Measurements from ENCODE around the gene ANKRD24.

GRCh38 chr19:4266253-4267000 lies 83.9 kb downstream of the ANKRD24 start:
- TF ChIP-seq BCL3 (CRISPR knock-in tag; IDR thresholded peaks at IDR 0.05) (no peak), NFATC3 (CRISPR knock-in tag; IDR thresholded peaks at IDR 0.05) (no peak), SP2 (CRISPR knock-in tag; IDR thresholded peaks at IDR 0.05) (no peak), POLR2A (IDR thresholded peaks at IDR 0.05; ENCODE audit: insufficient read depth in 1 of 2, low read depth in 2 of 2, low read length in 2 of 2) (no peak), ATF3 (CRISPR knock-in tag; IDR thresholded peaks at IDR 0.05) (no peak), POLR2AphosphoS5 (IDR thresholded peaks at IDR 0.05; ENCODE audit: low read depth, low read length) (no peak), TAF15 (IDR thresholded peaks at IDR 0.05; ENCODE audit: low read depth, low read length, poor library complexity, severe bottlenecking) (no peak), EED (CRISPR knock-in tag; IDR thresholded peaks at IDR 0.05) (no peak), EP300 (IDR thresholded peaks at IDR 0.05; ENCODE audit: low read depth in 2 of 2, low read length in 2 of 2) (no peak), EP300 (CRISPR knock-in tag; IDR thresholded peaks at IDR 0.05; ENCODE audit: borderline replicate concordance) (no peak), CHD2 (IDR thresholded peaks at IDR 0.05; ENCODE audit: low read depth, low read length) (no peak), MTA3 (CRISPR knock-in tag; IDR thresholded peaks at IDR 0.05) (no peak), FOXJ3 (CRISPR knock-in tag; IDR thresholded peaks at IDR 0.05; ENCODE audit: borderline replicate concordance) (no peak), ZNF788 (CRISPR knock-in tag; IDR thresholded peaks at IDR 0.05; ENCODE audit: borderline replicate concordance) (no peak), ZNF18 (CRISPR knock-in tag; IDR thresholded peaks at IDR 0.05; ENCODE audit: insufficient replicate concordance) (no peak)
